H1 (cell line): ENCODE measurements around the gene NBAS. TPM values are rescaled to one million over a fixed set of nuclear protein-coding genes. Genes with fewer than 3 reads are reported as not detected.

Experiments
- NRF1 ChIP-seq: IDR thresholded peaks from 2 replicates; pipeline ENCODE4 v1.6.1; 2011; ENCODE audit warnings: mild to moderate bottlenecking, low read depth, low read length, improper control_type of control experiment
- USF2 ChIP-seq: IDR thresholded peaks from 2 replicates; pipeline ENCODE4 v1.6.1; 2011; ENCODE audit warnings: low read length, improper control_type of control experiment
- polyA plus RNA-seq, 7 experiments: library from polyadenylated mRNA; depleted of rRNA in 3 of 7; stranded (reverse) in 5 of 7; unstranded in 2 of 7; fragments of >200 nt in 5 of 7; fragments of 200-250 nt in 2 of 7; gene quantifications; 1 replicate in 5 of 7; 2 replicates in 1 of 7; 4 replicates in 1 of 7; pipeline versions ENCODE4 v1.2.1 to v1.2.3, GENCODE V29; 2011 to 2013; ENCODE audit warnings: missing spikeins in 2 of 7, mixed read lengths in 2 of 7
- total RNA-seq: library from RNA; stranded (reverse); fragmentation: NEBNext Ultra II Directional; extraction: Animal tissue kit (Norgen Biotek cat#: 25700); gene quantifications from 2 replicates; pipeline ENCODE4 v1.2.1, GENCODE V29; 2021

Gene NBAS
- total and polyA plus RNA-seq, 2 of the 8 experiments (the other 6 are each of a cell fraction or from before 2014, with no cell fraction given), result 19.6 to 34.8 TPM

- no peak for TF ChIP-seq USF2
- TF ChIP-seq NRF1, result no peak
Measured at GRCh38 chr2:15253835-15254286, 307.3 kb downstream of the NBAS start (continued).
